Breast epithelium (tissue), 3 donors: ENCODE data around the gene GJD4.

Experiments used
- POLR2A ChIP-seq: fragments of 450-650 bp; IDR thresholded peaks from one replicate; pipeline ENCODE4 v1.6.1; 2016; ENCODE audit warnings: antibody characterized with exemption, mild to moderate bottlenecking, moderate library complexity
- POLR2AphosphoS5 ChIP-seq, 3 donors: sonication (generic); formaldehyde crosslinking; IDR thresholded peaks; one replicate each; pipeline ENCODE4 v1.6.1; 2017; ENCODE audit warnings: antibody characterized with exemption in 3 of 3

GRCh38 chr10:35568483-35569015, 36.6 kb upstream of the GJD4 start:
- TF ChIP-seq POLR2A (no peak), POLR2AphosphoS5 (IDR thresholded peaks at IDR 0.05) (no peak)
